IMR-90 (cell line): ENCODE measurements around the gene RBPJL. TPM values are rescaled to one million over a fixed set of nuclear protein-coding genes. Genes with fewer than 3 reads are reported as not detected.

ENCODE experiments used
- ATAC-seq: fragments of 200-7000 bp; cut with Tn5 transposase; 2 replicates; pipeline ENCODE4 v1.9.1; 2020; ENCODE audit warnings: low read depth, mild to moderate bottlenecking, moderate library complexity
- BruUV-seq: library from RNA; stranded (reverse); fragments of 400-500 nt; replicated peaks from 2 replicates; lab custom pipeline; 2021; lab: Mats Ljungman, UMichigan
- CTCF ChIA-PET: fragments of 300-600 bp; formaldehyde crosslinking; extraction: SDS; loops from one replicate; lab custom pipeline; 2021; ENCODE audit warnings: antibody characterized with exemption; lab: Yijun Ruan, JAX
- POLR2A ChIA-PET: fragments of 300-600 bp; sonication (Branson Sonifier 250); formaldehyde crosslinking; loops from one replicate; lab custom pipeline; 2022; ENCODE audit warnings: antibody characterized with exemption; ENCODE audit not compliant: unreplicated experiment; lab: Charles Lee
- DNase-seq: peaks from one replicate; pipeline ENCODE4 v3.0.0; 2013
- H2AFZ ChIP-seq: replicated peaks from 2 replicates; pipeline ENCODE3; 2013; ENCODE audit warnings: low read length, mild to moderate bottlenecking; ENCODE audit not compliant: poor library complexity
- H2AK5ac ChIP-seq: 2 replicates; pipeline ENCODE4 v1.6.1; 2013; ENCODE audit warnings: low read depth, low read length, inconsistent platforms
- H2AK9ac ChIP-seq: replicated peaks from 2 replicates; pipeline ENCODE3; 2013; ENCODE audit warnings: mild to moderate bottlenecking, low read depth, low read length, moderate library complexity; ENCODE audit not compliant: poor library complexity
- H2BK120ac ChIP-seq: 2 replicates; pipeline ENCODE4 v1.6.1; 2013; ENCODE audit warnings: low read depth, low read length, inconsistent platforms
- H2BK15ac ChIP-seq: 3 replicates; pipeline ENCODE4 v1.6.1; 2013; ENCODE audit warnings: low read depth, low read length, inconsistent platforms
- H2BK20ac ChIP-seq: 2 replicates; pipeline ENCODE4 v1.6.1; 2013; ENCODE audit warnings: low read depth, mild to moderate bottlenecking, inconsistent platforms, low read length, moderate library complexity
- H2BK5ac ChIP-seq: 2 replicates; pipeline ENCODE4 v1.6.1; 2013; ENCODE audit warnings: mild to moderate bottlenecking, low read depth, low read length, inconsistent platforms; ENCODE audit not compliant: poor library complexity, severe bottlenecking
- H3K14ac ChIP-seq: replicated peaks from 2 replicates; pipeline ENCODE4 v1.6.1; 2013; ENCODE audit warnings: low read depth, low read length, inconsistent platforms
- H3K18ac ChIP-seq: 2 replicates; pipeline ENCODE4 v1.6.1; 2013; ENCODE audit warnings: low read depth, low read length, control low read depth
- H3K23ac ChIP-seq: 2 replicates; pipeline ENCODE4 v1.6.1; 2013; ENCODE audit warnings: low read depth, low read length, inconsistent platforms
- H3K27ac ChIP-seq: 2 replicates; pipeline ENCODE4 v1.5.1; 2013; ENCODE audit warnings: mild to moderate bottlenecking, control low read depth, low read length; ENCODE audit not compliant: insufficient read depth
- H3K27me3 ChIP-seq: 2 replicates; pipeline ENCODE4 v1.6.1; 2013; ENCODE audit warnings: low read length; ENCODE audit not compliant: control insufficient read depth, insufficient read depth
- H3K36me3 ChIP-seq: 2 replicates; pipeline ENCODE4 v1.6.1; 2013; ENCODE audit warnings: low read length, mixed read lengths; ENCODE audit not compliant: control insufficient read depth, insufficient read depth
- H3K4ac ChIP-seq: 2 replicates; pipeline ENCODE4 v1.6.1; 2013; ENCODE audit warnings: low read depth, low read length, inconsistent platforms
- H3K4me1 ChIP-seq: 2 replicates; pipeline ENCODE4 v1.6.1; 2013; ENCODE audit warnings: low read length, mixed read lengths; ENCODE audit not compliant: control insufficient read depth, insufficient read depth
- H3K4me2 ChIP-seq: 2 replicates; pipeline ENCODE4 v1.6.1; 2013; ENCODE audit warnings: low read depth, mild to moderate bottlenecking, control low read depth, low read length, moderate library complexity
- H3K4me3 ChIP-seq: 2 replicates; pipeline ENCODE4 v1.5.1; 2013; ENCODE audit warnings: low read depth, mild to moderate bottlenecking, control low read depth, low read length, moderate library complexity; ENCODE audit not compliant: insufficient read depth
- H3K56ac ChIP-seq: 2 replicates; pipeline ENCODE4 v1.6.1; 2013; ENCODE audit warnings: low read length, inconsistent platforms; ENCODE audit not compliant: insufficient read depth; ENCODE audit errors: extremely low read depth
- H3K79me1 ChIP-seq, 2 experiments: 2 replicates each; pipeline ENCODE4 v1.6.1; 2013; ENCODE audit warnings: low read length in 2 of 2, inconsistent platforms in 1 of 2, low read depth in 1 of 2
- H3K9ac ChIP-seq: 2 replicates; pipeline ENCODE4 v1.6.1; 2013; ENCODE audit warnings: low read depth, low read length, control low read depth
- H3K9me1 ChIP-seq: 2 replicates; pipeline ENCODE4 v1.6.1; 2013; ENCODE audit warnings: low read length, inconsistent platforms; ENCODE audit not compliant: insufficient read depth
- H3K9me3 ChIP-seq: 2 replicates; pipeline ENCODE4 v1.6.1; 2013; ENCODE audit warnings: low read length; ENCODE audit not compliant: control insufficient read depth, insufficient read depth
- H4K20me1 ChIP-seq: 2 replicates; pipeline ENCODE4 v1.6.1; 2013; ENCODE audit warnings: low read length, inconsistent platforms; ENCODE audit not compliant: insufficient read depth
- H4K5ac ChIP-seq: 2 replicates; pipeline ENCODE4 v1.6.1; 2013; ENCODE audit warnings: mild to moderate bottlenecking, low read depth, low read length, control low read depth
- H4K8ac ChIP-seq, 2 experiments: 2 replicates each; pipeline ENCODE4 v1.6.1; 2013; ENCODE audit warnings: low read depth in 2 of 2, low read length in 2 of 2, control low read depth in 1 of 2, inconsistent platforms in 1 of 2
- H4K91ac ChIP-seq: 2 replicates; pipeline ENCODE4 v1.6.1; 2013; ENCODE audit warnings: low read depth, low read length, inconsistent platforms; ENCODE audit not compliant: insufficient read depth
- WGBS, 2 experiments: methylation state at CpG; one replicate each; pipeline versions ENCODE4 v1.1.5 to v1.1.7; 2013; ENCODE audit warnings: missing lambda C conversion rate in 2 of 2; ENCODE audit not compliant: insufficient read length in 1 of 2; ENCODE audit errors: extremely low coverage in 2 of 2; 5-methylcytosine and 5-hydroxymethylcytosine counted together
- dilution Hi-C: fragments of 300-500 bp; cut with HindIII; formaldehyde crosslinking; loops from one replicate; pipeline ENCODE4 v1.14.3; 2018; ENCODE audit warnings: low sequenced_read_pairs; ENCODE audit not compliant: unreplicated experiment
- in situ Hi-C: fragments of 300-500 bp; cut with MboI; formaldehyde crosslinking; loops from 3 replicates; pipeline ENCODE4 v1.14.3; 2019; ENCODE audit warnings: low sequenced_read_pairs, inconsistent platforms, mixed read lengths
- intact Hi-C: fragments of 100-400 bp; cut with micrococcal nuclease; formaldehyde crosslinking; loops from 2 replicates; pipeline ENCODE4 v1.10.0; 2022
- polyA plus RNA-seq, 3 experiments: library from polyadenylated mRNA; depleted of rRNA; stranded (reverse); fragments of >200 nt; gene quantifications; 2 replicates each; pipeline ENCODE4 v1.2.3, GENCODE V29; 2012; ENCODE audit warnings: low replicate concordance in 1 of 3
- total RNA-seq: library from RNA; depleted of rRNA; stranded (reverse); fragments of >200 nt; gene quantifications from 2 replicates; pipeline ENCODE4 v1.2.3, GENCODE V29; 2012
- TF ChIP-seq, protein P1 (sequence below): fragments of 150-350 bp; IDR thresholded peaks from 2 replicates; pipeline ENCODE4 v1.6.1; 2016; ENCODE audit warnings: low read depth, mild to moderate bottlenecking, low read length, moderate library complexity, borderline replicate concordance

RBPJL gene
- total and polyA plus RNA-seq, 2 of the 4 experiments (the other 2 are of a cell fraction) = not detected

DNA sequence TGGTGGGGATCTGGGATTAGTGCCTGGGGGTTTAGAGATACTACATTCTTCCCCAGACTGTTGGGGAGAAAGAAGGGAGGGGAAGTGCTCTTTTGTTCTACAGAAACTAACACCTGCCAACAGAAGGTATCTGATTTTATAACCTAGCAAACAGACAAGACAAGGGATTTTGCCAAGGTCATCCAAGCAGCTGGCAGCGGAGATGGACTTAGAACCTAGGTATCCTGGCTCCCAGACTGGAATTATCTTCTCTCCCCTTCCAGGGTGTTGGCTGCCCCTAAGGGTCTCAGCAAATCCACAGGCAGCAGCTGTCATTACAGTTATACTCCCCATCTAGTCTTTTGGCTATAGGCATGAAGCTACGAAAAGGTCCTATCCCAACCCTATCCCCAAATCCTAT is 33.2 kb downstream of the RBPJL start:
- intact Hi-C loops = loop anchor here (5.0 kb wide), 1 partner anchor 438 kb away; no protein-coding TSS in a partner anchor
- peaks cover 46% of the 10 kb centered on the region for H4K20me1 ChIP-seq
- H3K27me3 ChIP-seq = no peaks in the 10 kb centered on the region
- TF ChIP-seq, protein P1, sequence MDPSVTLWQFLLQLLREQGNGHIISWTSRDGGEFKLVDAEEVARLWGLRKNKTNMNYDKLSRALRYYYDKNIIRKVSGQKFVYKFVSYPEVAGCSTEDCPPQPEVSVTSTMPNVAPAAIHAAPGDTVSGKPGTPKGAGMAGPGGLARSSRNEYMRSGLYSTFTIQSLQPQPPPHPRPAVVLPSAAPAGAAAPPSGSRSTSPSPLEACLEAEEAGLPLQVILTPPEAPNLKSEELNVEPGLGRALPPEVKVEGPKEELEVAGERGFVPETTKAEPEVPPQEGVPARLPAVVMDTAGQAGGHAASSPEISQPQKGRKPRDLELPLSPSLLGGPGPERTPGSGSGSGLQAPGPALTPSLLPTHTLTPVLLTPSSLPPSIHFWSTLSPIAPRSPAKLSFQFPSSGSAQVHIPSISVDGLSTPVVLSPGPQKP = no peak
- no peak overlapping the region for H2BK20ac ChIP-seq
- H2AFZ ChIP-seq = no peak overlapping the region
- no TSS peak for BruUV-seq
- no peaks in the 10 kb centered on the region for H3K9me3 ChIP-seq
- no CpG with 5 or more reads among the region's 2 CpGs for WGBS, 2 experiments
- H3K9ac ChIP-seq = no peak overlapping the region
- H3K4me2 ChIP-seq = no peak overlapping the region
- DNase-seq (no peak), ATAC-seq (no peak)
- peak overlapping the region in 1 of 2 experiments; percentile 22; a peak in 1 of 4 replicates for H4K8ac ChIP-seq
- peaks cover 68% of the 10 kb centered on the region for H3K4me1 ChIP-seq
- H3K36me3 ChIP-seq = peaks cover 43% of the 10 kb centered on the region
- peak overlapping the region; percentile 42; the same call in 1 of the 2 replicates for H3K4ac ChIP-seq
- 0 out of 2 replicates have a peak overlapping the region, but pooled peaks have one; percentile 6 for H3K18ac ChIP-seq
- H2BK120ac ChIP-seq = 0 out of 2 replicates have a peak overlapping the region, but pooled peaks have one; percentile 11
- peaks cover 48% of the 10 kb centered on the region for H3K9me1 ChIP-seq
- no peak overlapping the region for H4K5ac ChIP-seq
- peaks cover 34 to 96% of the 10 kb centered on the region in 2 experiments for H3K79me1 ChIP-seq
- peak overlapping the region; percentile 46; the same call in 1 of the 2 replicates for H2AK5ac ChIP-seq
- peak overlapping the region; percentile 97; the same call in 1 of the 2 replicates for H3K27ac ChIP-seq
- H2BK5ac ChIP-seq = peak overlapping the region; percentile 95
- no peak overlapping the region for H2AK9ac ChIP-seq
- H4K91ac ChIP-seq = no peak overlapping the region
- no peak overlapping the region for H3K14ac ChIP-seq
- H3K4me3 ChIP-seq = no peak overlapping the region
- dilution Hi-C loops = no loop called here
- H3K56ac ChIP-seq = no peak overlapping the region
- peak overlapping the region; percentile 20; the same call in 1 of the 3 replicates for H2BK15ac ChIP-seq
- in situ Hi-C loops = loop anchor here (25.0 kb wide), 1 partner anchor 573 kb away; the partner anchor contains the start of gene PLTP
- ChIA-PET CTCF (interaction anchor here (2.5 kb wide), 1 partner anchor 23 kb away, joined by 8 read pairs; the partner anchor contains the start of gene SYS1), POLR2A (no interaction called here)
- 0 out of 2 replicates have a peak overlapping the region, but pooled peaks have one; percentile 1 for H3K23ac ChIP-seq
